Measurements from ENCODE around the gene BANK1. TPM values are rescaled to one million over a fixed set of nuclear protein-coding genes. Genes with fewer than 3 reads are reported as not detected.

Gene BANK1
- total RNA-seq, 1 experiment from 2014 or later: 2.4 TPM

DNA sequence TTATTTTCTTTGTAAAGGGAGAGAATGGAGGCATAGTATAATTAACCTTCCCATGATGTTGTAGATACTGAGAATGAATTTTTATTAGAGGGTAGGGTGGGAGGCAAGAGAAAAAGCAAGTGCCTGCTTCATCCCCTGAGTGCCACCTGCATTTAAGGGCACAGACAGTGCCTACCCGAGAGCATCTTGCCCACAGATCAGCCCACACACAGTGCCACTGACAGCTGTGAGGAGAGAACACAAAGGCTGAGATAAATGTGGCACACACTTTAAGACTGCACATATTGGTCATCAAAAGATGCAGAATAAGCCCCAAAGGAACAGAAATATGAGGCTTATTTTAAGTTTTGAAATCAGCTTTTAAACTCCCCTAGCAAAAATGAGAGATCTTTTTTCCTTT, 304.0 kb downstream of the BANK1 start:
- no peaks in the 10 kb centered on the region for H3K36me3 ChIP-seq (ENCODE audit: control insufficient read depth in 1 of 2, insufficient read depth in 2 of 2, low read length in 2 of 2)
- CTCF ChIA-PET: no interaction called here
- ATAC-seq: no peak

More for the DNA sequence above, 304.0 kb downstream of the BANK1 start:
- Histone ChIP-seq H3K9ac (ENCODE audit: low read length) (no peak overlapping the region), H2AFZ (ENCODE audit: low read depth, low read length, poor library complexity, severe bottlenecking) (no peak overlapping the region), H3K27ac (ENCODE audit: low read depth, low read length) (no peak overlapping the region), H3K27me3 (ENCODE audit: insufficient read depth, low read length) (no peaks in the 10 kb centered on the region), H3K4me1 (ENCODE audit: control insufficient read depth in 1 of 2, insufficient read depth in 2 of 2, low read length in 2 of 2) (no peaks in the 10 kb centered on the region), H3K4me3 (replicated peaks in 1 of 2; ENCODE audit: low read depth in 1 of 2, low read length in 2 of 2) (no peak overlapping the region), H3K4me2 (ENCODE audit: low read length) (no peak overlapping the region), H3K9me3 (ENCODE audit: control insufficient read depth in 1 of 2, insufficient read depth in 1 of 2, low read depth in 1 of 2, low read length in 2 of 2) (no peaks in the 10 kb centered on the region), H4K20me1 (ENCODE audit: insufficient read depth) (no peaks in the 10 kb centered on the region), H3K79me2 (ENCODE audit: insufficient read depth, low read length) (no peaks in the 10 kb centered on the region), H3K9me2 (ENCODE audit: insufficient read depth) (no peaks in the 10 kb centered on the region)
- no peak for DNase-seq (ENCODE audit: low read depth, low spot score)
- BruUV-seq (replicated peaks): no TSS peak
- intact Hi-C loops (cut with micrococcal nuclease): no loop called here
- ChIA-PET RAD21 (ENCODE audit: low non-redundant PET in 1 of 2, low total read pairs in 2 of 2, uncharacterized antibody in 2 of 2, unreplicated experiment in 2 of 2) (no interaction called here), POLR2A (no interaction called here)
- TF ChIP-seq TCF7L2 (IDR thresholded peaks at IDR 0.05; ENCODE audit: borderline replicate concordance, extremely low read depth, insufficient read depth, insufficient read length) (no peak), SP1 (IDR thresholded peaks at IDR 0.05; ENCODE audit: low read depth) (no peak), ZFX (IDR thresholded peaks at IDR 0.05) (no peak), ZNF274 (IDR thresholded peaks at IDR 0.05; ENCODE audit: low read depth, low read length) (no peak), CBX3 (IDR thresholded peaks at IDR 0.05; ENCODE audit: low read depth) (no peak), JUND (IDR thresholded peaks at IDR 0.05) (no peak), FOSL1 (IDR thresholded peaks at IDR 0.05; ENCODE audit: low read depth) (no peak), EZH2 (IDR thresholded peaks at IDR 0.05) (no peak), REST (IDR thresholded peaks at IDR 0.05; ENCODE audit: low read depth) (no peak), POLR2AphosphoS5 (IDR thresholded peaks at IDR 0.05; ENCODE audit: low read depth, low read length) (no peak), RAD21 (IDR thresholded peaks at IDR 0.05; ENCODE audit: low read depth) (no peak), YY1 (IDR thresholded peaks at IDR 0.05; ENCODE audit: extremely low read depth, insufficient replicate concordance, low read depth, low read length) (no peak), SIN3A (IDR thresholded peaks at IDR 0.05; ENCODE audit: low read depth) (no peak)

All from HCT116 (cell line).